Medulla oblongata (tissue), 1 donor: ENCODE measurements around the gene DSCAML1.
A peak's percentile ranks its signal among the peaks of the same experiment; 100 is the strongest.
"Not testable (repeated sequence)": the region's sequence is repeated elsewhere in the genome, so short reads cannot be mapped to it uniquely, and the experiment has no call there.

Experiments
- DNase-seq: peaks from one replicate; pipeline ENCODE4 v3.0.0-alpha.2; 2015; ENCODE audit errors: extremely low spot score

DSCAML1 gene

GRCh38 chr11:117473481-117474091 is 323.4 kb downstream of the DSCAML1 start:
- no peak for DNase-seq

GRCh38 chr11:117471776-117472175 is 325.2 kb downstream of the DSCAML1 start:
- no peak for DNase-seq

- DNase-seq, result no peak
Measured at GRCh38 chr11:117470576-117470975, 326.4 kb downstream of the DSCAML1 start.

- no peak for DNase-seq
Measured at GRCh38 chr11:117468888-117469287, 328.1 kb downstream of the DSCAML1 start.

GRCh38 chr11:117467770-117468169 is 329.2 kb downstream of the DSCAML1 start:
- DNase-seq, result no peak

- DNase-seq, result no peak
Measured at GRCh38 chr11:117466966-117467365, 330.1 kb downstream of the DSCAML1 start.

GRCh38 chr11:117465236-117465997 is 331.6 kb downstream of the DSCAML1 start:
- no peak for DNase-seq

- no peak for DNase-seq
Measured at GRCh38 chr11:117464778-117465177, 332.2 kb downstream of the DSCAML1 start.

DNA sequence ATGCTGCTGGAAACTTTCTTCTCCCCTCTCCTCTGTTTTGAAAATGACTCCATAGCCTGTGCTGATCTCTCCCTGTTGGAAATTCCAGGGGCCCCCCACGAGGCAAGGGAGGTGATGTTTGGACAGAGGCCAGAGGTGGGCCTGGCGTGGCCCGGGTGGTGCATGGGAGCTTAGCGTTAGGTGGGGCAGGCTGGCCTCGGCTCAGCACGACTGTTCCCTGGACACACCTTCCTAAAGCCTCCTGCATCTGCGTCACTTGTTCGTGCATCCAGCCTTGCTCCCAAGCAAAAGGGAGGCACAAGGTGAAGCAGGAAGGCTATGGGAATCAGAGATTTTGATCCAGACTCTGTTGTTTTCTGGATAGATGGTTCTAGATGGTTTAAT is 334.2 kb downstream of the DSCAML1 start:
- no peak for DNase-seq

- DNase-seq, result no peak
Measured at GRCh38 chr11:117462183-117462863, 334.7 kb downstream of the DSCAML1 start.

DNA sequence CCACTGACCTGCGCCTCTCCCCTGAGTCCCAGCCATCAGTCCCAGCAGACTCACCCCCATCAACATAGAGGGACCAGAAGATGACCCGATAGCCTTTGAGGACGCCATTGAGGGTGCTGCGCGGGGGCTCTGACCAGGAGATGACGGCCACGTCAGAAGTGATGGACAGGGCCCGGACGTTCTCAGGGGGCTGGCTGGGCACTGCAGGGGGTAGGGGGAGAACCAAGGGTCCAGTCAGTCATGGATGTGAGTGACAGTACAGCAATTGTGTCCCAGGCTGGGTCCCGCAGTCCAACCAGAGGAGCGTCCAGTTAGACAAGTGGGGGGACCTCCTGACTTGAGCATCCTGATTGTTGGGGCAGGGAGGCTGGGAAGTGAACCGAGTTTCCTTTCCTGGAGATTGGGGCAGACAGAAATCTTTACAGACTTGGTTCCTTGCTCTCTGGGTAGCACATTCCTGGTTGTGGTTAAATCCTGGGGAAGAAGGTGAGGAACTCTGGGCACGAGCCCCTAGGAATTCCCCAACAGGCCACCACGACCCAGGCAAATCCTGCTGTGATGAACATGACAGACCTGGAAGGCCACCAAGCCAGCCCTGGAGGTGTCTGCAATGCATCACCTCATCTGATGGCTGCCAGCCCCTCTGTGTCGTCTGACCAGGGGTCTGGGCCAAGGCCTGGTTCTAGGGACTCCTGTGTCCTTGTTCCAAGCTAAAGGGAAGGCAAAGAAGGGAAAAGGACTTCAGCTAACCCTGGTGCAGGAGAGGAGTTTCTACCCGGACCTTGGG is 335.4 kb downstream of the DSCAML1 start:
- DNase-seq, result no peak

GRCh38 chr11:117459979-117460300 is 337.1 kb downstream of the DSCAML1 start:
- DNase-seq, result peak; percentile 14

GRCh38 chr11:117459123-117459978 is 337.7 kb downstream of the DSCAML1 start:
- no peak for DNase-seq

- DNase-seq, result no peak
Measured at GRCh38 chr11:117458275-117459122, 338.5 kb downstream of the DSCAML1 start.

DNA sequence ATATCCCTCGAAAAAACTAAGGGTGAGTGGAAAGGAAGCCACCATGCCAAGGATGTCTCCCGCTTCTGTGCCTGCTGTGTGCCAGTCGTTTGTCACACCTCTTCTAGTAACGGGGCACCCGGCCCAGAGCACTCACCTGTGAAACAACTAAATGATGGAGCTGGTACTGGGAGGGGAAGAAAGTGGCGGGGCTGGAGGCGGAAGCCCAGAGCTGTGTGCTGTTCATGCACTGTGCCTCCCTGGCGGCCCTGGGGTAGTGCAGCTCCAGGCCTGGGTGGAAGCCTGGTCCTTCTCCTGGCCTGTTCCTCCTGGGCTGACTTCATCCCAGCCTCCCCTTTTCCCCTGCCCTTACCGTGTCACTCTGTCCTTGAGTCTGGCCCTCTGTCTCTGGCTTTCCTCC is 339.2 kb downstream of the DSCAML1 start:
- no peak for DNase-seq

GRCh38 chr11:117457031-117457785 is 339.8 kb downstream of the DSCAML1 start:
- no peak for DNase-seq

DNA sequence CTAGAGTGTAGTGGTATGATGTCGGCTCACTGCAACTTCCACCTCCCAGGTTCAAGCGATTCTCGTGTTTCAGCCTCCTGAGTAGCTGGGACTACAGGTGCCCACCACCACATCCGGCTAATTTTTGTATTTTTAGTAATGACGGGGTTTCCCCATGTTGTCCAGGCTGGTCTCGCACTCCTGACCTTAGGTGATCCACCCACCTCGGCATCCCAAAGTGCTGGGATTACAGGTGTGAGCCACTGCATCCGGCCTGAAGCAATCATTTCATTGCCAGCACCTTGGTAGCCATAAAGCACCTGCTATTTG is 340.3 kb downstream of the DSCAML1 start:
- DNase-seq, result not testable (repeated sequence)

- DNase-seq, result no peak
Measured at GRCh38 chr11:117456027-117456720, 340.8 kb downstream of the DSCAML1 start.

DNA sequence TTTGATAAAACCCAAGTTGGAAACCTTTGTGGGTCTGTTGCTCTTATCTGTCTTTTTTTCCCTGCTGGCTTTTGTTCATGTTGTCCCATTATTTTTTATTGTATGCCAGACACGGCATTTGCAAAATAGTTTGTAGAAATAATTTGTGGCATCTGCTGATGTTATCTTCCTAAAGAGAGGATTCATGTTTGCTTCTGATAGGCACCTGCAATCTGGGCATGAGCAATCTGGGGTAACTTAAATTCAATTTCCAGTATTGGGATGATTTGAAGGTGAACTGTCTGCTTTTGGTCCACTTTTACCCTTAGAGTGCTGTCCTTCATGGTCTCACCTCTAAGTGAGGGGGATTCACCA is 342.5 kb downstream of the DSCAML1 start:
- no peak for DNase-seq
